PC-9 (cell line): ENCODE results near the gene SH3BP4. TPM values are rescaled to one million over a fixed set of nuclear protein-coding genes. Genes with fewer than 3 reads are reported as not detected.

Source experiments
- BruUV-seq: library from RNA; stranded (reverse); fragments of 400-500 nt; replicated peaks from 2 replicates; lab custom pipeline; 2021; lab: Mats Ljungman, UMichigan
- CTCF ChIA-PET: fragments of 300-600 bp; sonication (Branson Sonifier 250); formaldehyde crosslinking; loops from one replicate; lab custom pipeline; 2022; ENCODE audit warnings: antibody characterized with exemption; lab: Charles Lee
- POLR2A ChIA-PET: fragments of 300-600 bp; sonication (Branson Sonifier 250); formaldehyde crosslinking; loops from one replicate; lab custom pipeline; 2022; ENCODE audit warnings: antibody characterized with exemption; ENCODE audit not compliant: unreplicated experiment; lab: Charles Lee
- DNase-seq, 2 experiments: peaks; one replicate each; pipeline versions ENCODE4 v3.0.0 to v3.0.0-alpha.2; 2015 to 2022; ENCODE audit warnings: mixed read lengths in 1 of 2
- H2AFZ ChIP-seq: fragments of 200-600 bp; sonication (generic); 2 replicates; pipeline ENCODE4 v1.8.1; 2017; ENCODE audit warnings: antibody characterized with exemption
- H3F3A ChIP-seq: fragments of 200-600 bp; sonication (generic); 2 replicates; pipeline ENCODE4 v1.8.1; 2017; ENCODE audit warnings: antibody characterized with exemption, mild to moderate bottlenecking, low read depth; ENCODE audit not compliant: insufficient read depth
- H3K27ac ChIP-seq: fragments of 200-600 bp; sonication (generic); 2 replicates; pipeline ENCODE4 v1.6.1; 2016; ENCODE audit warnings: mixed run types
- H3K27me3 ChIP-seq: fragments of 200-600 bp; sonication (generic); 2 replicates; pipeline ENCODE4 v1.6.1; 2016; ENCODE audit warnings: low read depth, mixed run types; ENCODE audit not compliant: insufficient read depth
- H3K36me3 ChIP-seq: fragments of 200-600 bp; sonication (generic); 2 replicates; pipeline ENCODE4 v1.6.1; 2016; ENCODE audit warnings: low read depth, mixed run types
- H3K4me1 ChIP-seq: fragments of 200-600 bp; sonication (generic); replicated peaks from 2 replicates; pipeline ENCODE4 v1.6.1; 2016; ENCODE audit warnings: mixed run types; ENCODE audit not compliant: insufficient read depth
- H3K4me2 ChIP-seq: fragments of 200-600 bp; sonication (generic); 2 replicates; pipeline ENCODE4 v1.6.1; 2017; ENCODE audit warnings: mixed run types
- H3K4me3 ChIP-seq: fragments of 200-600 bp; sonication (generic); 2 replicates; pipeline ENCODE4 v1.6.1; 2016; ENCODE audit warnings: mixed run types
- H3K79me2 ChIP-seq: fragments of 200-600 bp; sonication (generic); 2 replicates; pipeline ENCODE4 v1.6.1; 2017; ENCODE audit warnings: low read depth, mixed run types
- H3K9me2 ChIP-seq: fragments of 200-600 bp; sonication (generic); 2 replicates; pipeline ENCODE4 v1.8.1; 2017; ENCODE audit warnings: mild to moderate bottlenecking; ENCODE audit not compliant: insufficient read depth
- H3K9me3 ChIP-seq: fragments of 200-600 bp; sonication (generic); 2 replicates; pipeline ENCODE4 v1.8.1; 2016; ENCODE audit warnings: low read depth; ENCODE audit not compliant: insufficient read depth
- H4K20me1 ChIP-seq: fragments of 200-600 bp; sonication (generic); 2 replicates; pipeline ENCODE4 v1.8.1; 2017; ENCODE audit not compliant: insufficient read depth
- CTCF ChIP-seq: fragments of 200-600 bp; sonication (generic); conservative IDR thresholded peaks from 2 replicates; pipeline ENCODE4 v1.6.1; 2017; ENCODE audit warnings: mixed run types, antibody characterized with exemption, mild to moderate bottlenecking, moderate library complexity
- EZH2 ChIP-seq: fragments of 200-600 bp; sonication (generic); IDR thresholded peaks from 2 replicates; pipeline ENCODE4 v1.8.0; 2017; ENCODE audit warnings: antibody characterized with exemption, low read depth
- intact Hi-C: fragments of 100-400 bp; cut with micrococcal nuclease; formaldehyde crosslinking; loops from one replicate; pipeline ENCODE4 v1.10.0; 2022; ENCODE audit not compliant: unreplicated experiment
- total RNA-seq: library from RNA; stranded (reverse); gene quantifications from 2 replicates; pipeline ENCODE4 v1.2.3, GENCODE V29; 2021

SH3BP4 gene
- total RNA-seq, 1 experiment from 2014 or later: 131 TPM

GRCh38 chr2:234973008-234973407, 21.2 kb downstream of the SH3BP4 start:
- Histone ChIP-seq H3K9me3 (no peaks in the 10 kb centered on the region), H2AFZ (no peak overlapping the region), H4K20me1 (peaks cover 18% of the 10 kb centered on the region), H3K4me2 (no peak overlapping the region), H3K9me2 (no peaks in the 10 kb centered on the region), H3K27ac (0 out of 2 replicates have a peak overlapping the region, but pooled peaks have one; percentile 28), H3K36me3 (peaks cover 19% of the 10 kb centered on the region), H3F3A (peaks cover 43% of the 10 kb centered on the region), H3K4me3 (no peak overlapping the region), H3K4me1 (peaks cover 60% of the 10 kb centered on the region), H3K79me2 (peaks cover 100% of the 10 kb centered on the region), H3K27me3 (no peaks in the 10 kb centered on the region)
- BruUV-seq: no TSS peak
- ChIA-PET POLR2A (interaction anchor here (0.5 to 0.7 kb wide), 4 partner anchors 26 to 545 kb away, joined by 4 to 12 read pairs (median 5); no protein-coding TSS in a partner anchor), CTCF (no interaction called here)
- TF ChIP-seq EZH2 (no peak), CTCF (no peak)
- intact Hi-C loops: no loop called here
- DNase-seq: no peak

GRCh38 chr2:234974501-234975385, 22.9 kb downstream of the SH3BP4 start:
- peaks cover 43% of the 10 kb centered on the region for H3F3A ChIP-seq
- TF ChIP-seq CTCF (no peak), EZH2 (no peak)
- no peak for DNase-seq
- H3K4me2 ChIP-seq: no peak overlapping the region
- no TSS peak for BruUV-seq
- no peak overlapping the region for H2AFZ ChIP-seq
- H3K4me1 ChIP-seq: peaks cover 60% of the 10 kb centered on the region
- no peaks in the 10 kb centered on the region for H3K9me2 ChIP-seq
- H4K20me1 ChIP-seq: peaks cover 18% of the 10 kb centered on the region
- no peak overlapping the region for H3K4me3 ChIP-seq
- intact Hi-C loops: no loop called here
- no peaks in the 10 kb centered on the region for H3K27me3 ChIP-seq
- CTCF ChIA-PET: no interaction called here
- POLR2A ChIA-PET: no interaction called here
- peaks cover 31% of the 10 kb centered on the region for H3K36me3 ChIP-seq
- H3K27ac ChIP-seq: no peak overlapping the region
- H3K9me3 ChIP-seq: no peaks in the 10 kb centered on the region
- peaks cover 100% of the 10 kb centered on the region for H3K79me2 ChIP-seq

GRCh38 chr2:234975611-234976010, 23.8 kb downstream of the SH3BP4 start:
- no peak overlapping the region for H3K4me2 ChIP-seq
- TF ChIP-seq EZH2 (no peak), CTCF (no peak)
- H4K20me1 ChIP-seq: peaks cover 14% of the 10 kb centered on the region; the same call in 1 of the 2 replicates
- POLR2A ChIA-PET: interaction anchor here (0.6 kb wide), 1 partner anchor 440 kb away, joined by 7 read pairs; no protein-coding TSS in a partner anchor
- peaks cover 100% of the 10 kb centered on the region for H3K79me2 ChIP-seq
- H3K4me3 ChIP-seq: no peak overlapping the region
- peaks cover 43% of the 10 kb centered on the region for H3F3A ChIP-seq
- CTCF ChIA-PET: no interaction called here
- peaks cover 30% of the 10 kb centered on the region for H3K36me3 ChIP-seq
- BruUV-seq: no TSS peak
- no peaks in the 10 kb centered on the region for H3K9me3 ChIP-seq
- peaks cover 60% of the 10 kb centered on the region for H3K4me1 ChIP-seq
- DNase-seq: no peak
- no peak overlapping the region for H2AFZ ChIP-seq
- H3K27ac ChIP-seq: no peak overlapping the region
- intact Hi-C loops: no loop called here
- H3K9me2 ChIP-seq: no peaks in the 10 kb centered on the region
- no peaks in the 10 kb centered on the region for H3K27me3 ChIP-seq
